Measurements from ENCODE around the gene CAPN15.

GRCh38 chr16:524274-525040 is 3.1 kb upstream of the CAPN15 start:
- TF ChIP-seq CREB5 (CRISPR knock-in tag; IDR thresholded peaks at IDR 0.05; ENCODE audit: low read depth) (no peak), CSRNP3 (CRISPR knock-in tag; IDR thresholded peaks at IDR 0.05) (no peak), ISL1 (CRISPR knock-in tag; IDR thresholded peaks at IDR 0.05) (no peak)
